Mucosa of stomach (tissue), 1 donor: Measurements from ENCODE around the gene TTC5.
"Not testable (repeated sequence)": the region's sequence is repeated elsewhere in the genome, so short reads cannot be mapped to it uniquely, and the experiment has no call there.

ENCODE experiments used
- H3K27me3 ChIP-seq: one replicate; pipeline ENCODE4 v1.7.0; 2013; ENCODE audit warnings: mild to moderate bottlenecking, low read length; ENCODE audit not compliant: control insufficient read depth, insufficient read depth
- H3K36me3 ChIP-seq: one replicate; pipeline ENCODE4 v1.7.0; 2013; ENCODE audit warnings: low read length; ENCODE audit not compliant: control insufficient read depth, insufficient read depth
- H3K4me1 ChIP-seq: one replicate; pipeline ENCODE4 v1.7.0; 2013; ENCODE audit warnings: mild to moderate bottlenecking, low read length; ENCODE audit not compliant: control insufficient read depth, insufficient read depth
- H3K4me3 ChIP-seq: one replicate; pipeline ENCODE4 v1.7.0; 2013; ENCODE audit warnings: low read length
- H3K9ac ChIP-seq: one replicate; pipeline ENCODE4 v1.7.0; 2013; ENCODE audit warnings: mild to moderate bottlenecking, low read length, moderate library complexity
- H3K9me3 ChIP-seq: one replicate; pipeline ENCODE4 v1.7.0; 2013; ENCODE audit warnings: mild to moderate bottlenecking, low read length, moderate library complexity; ENCODE audit not compliant: control insufficient read depth
- donor health status: Pancreatic carcinoma.

The TTC5 gene

GRCh38 chr14:20281998-20282397 is 23.8 kb downstream of the TTC5 start:
- not testable (repeated sequence) for H3K9ac ChIP-seq, H3K36me3 ChIP-seq, H3K27me3 ChIP-seq, H3K9me3 ChIP-seq, H3K4me1 ChIP-seq, H3K4me3 ChIP-seq

GRCh38 chr14:20280265-20280664 is 25.5 kb downstream of the TTC5 start:
- H3K9ac ChIP-seq, H3K4me3 ChIP-seq, H3K9me3 ChIP-seq, H3K27me3 ChIP-seq, H3K4me1 ChIP-seq, H3K36me3 ChIP-seq: not testable (repeated sequence)

GRCh38 chr14:20278414-20278813 is 27.3 kb downstream of the TTC5 start:
- H3K27me3 ChIP-seq, result no peaks in the 10 kb centered on the region
- no peak overlapping the region for H3K4me3 ChIP-seq

GRCh38 chr14:20277409-20277808 is 28.3 kb downstream of the TTC5 start:
- Histone ChIP-seq H3K36me3 (no peaks in the 10 kb centered on the region), H3K4me1 (no peaks in the 10 kb centered on the region)

More at GRCh38 chr14:20278414-20278813, 27.3 kb downstream of the TTC5 start:
- no peaks in the 10 kb centered on the region for H3K4me1 ChIP-seq
- H3K36me3 ChIP-seq, result no peaks in the 10 kb centered on the region
- H3K9me3 ChIP-seq, result no peaks in the 10 kb centered on the region
- no peak overlapping the region for H3K9ac ChIP-seq

GRCh38 chr14:20274062-20274461 is 31.7 kb downstream of the TTC5 start:
- Histone ChIP-seq H3K27me3 (no peaks in the 10 kb centered on the region), H3K9me3 (no peaks in the 10 kb centered on the region), H3K36me3 (no peaks in the 10 kb centered on the region), H3K4me3 (no peak overlapping the region), H3K9ac (no peak overlapping the region), H3K4me1 (no peaks in the 10 kb centered on the region)

More at GRCh38 chr14:20277409-20277808, 28.3 kb downstream of the TTC5 start:
- Histone ChIP-seq H3K4me3 (no peak overlapping the region), H3K9me3 (no peaks in the 10 kb centered on the region), H3K27me3 (no peaks in the 10 kb centered on the region), H3K9ac (no peak overlapping the region)

- not testable (repeated sequence) for H3K9ac ChIP-seq, H3K4me1 ChIP-seq, H3K4me3 ChIP-seq, H3K36me3 ChIP-seq, H3K27me3 ChIP-seq, H3K9me3 ChIP-seq
These were observed 41.4 kb downstream of the TTC5 start for GRCh38 chr14:20264361-20264760.

- H3K9ac ChIP-seq, result no peak overlapping the region
- H3K9me3 ChIP-seq, result no peaks in the 10 kb centered on the region
- H3K36me3 ChIP-seq, result no peaks in the 10 kb centered on the region
- H3K4me3 ChIP-seq, result no peak overlapping the region
- H3K27me3 ChIP-seq, result no peaks in the 10 kb centered on the region
- no peaks in the 10 kb centered on the region for H3K4me1 ChIP-seq
These were observed 43.1 kb downstream of the TTC5 start for GRCh38 chr14:20262642-20263128.

GRCh38 chr14:20247646-20248246 is 58.0 kb downstream of the TTC5 start:
- H3K9ac ChIP-seq, result no peak overlapping the region
- H3K9me3 ChIP-seq, result no peaks in the 10 kb centered on the region
- no peaks in the 10 kb centered on the region for H3K27me3 ChIP-seq
- H3K4me1 ChIP-seq, result no peaks in the 10 kb centered on the region
- H3K4me3 ChIP-seq, result no peak overlapping the region
- no peaks in the 10 kb centered on the region for H3K36me3 ChIP-seq
